ENCODE results near the gene PGLYRP2.

PGLYRP2 gene

DNA sequence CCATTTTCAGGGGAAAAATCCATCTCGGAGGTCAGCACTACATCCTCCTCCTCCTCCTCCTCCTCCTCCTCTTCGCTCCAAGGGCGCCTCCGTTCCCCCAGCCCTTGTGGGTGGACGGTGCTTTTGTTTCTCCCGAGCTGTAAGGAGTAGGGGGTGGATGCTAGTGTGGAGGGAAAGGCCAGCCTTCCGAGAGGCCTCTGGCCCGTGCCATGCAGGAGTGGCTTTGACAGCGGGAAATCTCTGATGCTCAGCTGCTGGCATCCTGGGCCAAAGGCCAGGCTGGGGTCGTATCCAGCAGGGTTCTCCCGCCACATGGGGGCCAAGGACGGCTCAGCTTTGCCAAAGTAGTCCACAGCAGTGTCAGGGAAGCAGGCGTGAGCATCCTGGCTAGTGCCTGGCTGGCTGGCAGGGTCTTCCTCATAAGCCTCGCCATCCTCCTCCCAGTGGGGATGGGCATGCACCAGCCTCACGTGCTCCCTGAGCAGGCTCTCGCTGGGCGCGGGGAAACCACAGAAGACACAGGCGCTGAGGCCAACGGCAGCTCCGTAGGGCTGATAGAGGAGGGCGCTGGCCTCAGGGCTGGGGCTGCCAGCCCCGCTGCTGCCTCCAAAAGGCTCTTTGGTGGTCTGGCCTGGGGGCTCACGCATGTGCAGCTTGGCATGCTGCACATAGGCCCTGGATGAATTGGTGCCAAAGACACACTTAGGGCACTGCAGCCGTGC, 40.1 kb downstream of the PGLYRP2 start:
- no peak for DNase-seq (ENCODE audit: low read depth, low spot score)

DNA sequence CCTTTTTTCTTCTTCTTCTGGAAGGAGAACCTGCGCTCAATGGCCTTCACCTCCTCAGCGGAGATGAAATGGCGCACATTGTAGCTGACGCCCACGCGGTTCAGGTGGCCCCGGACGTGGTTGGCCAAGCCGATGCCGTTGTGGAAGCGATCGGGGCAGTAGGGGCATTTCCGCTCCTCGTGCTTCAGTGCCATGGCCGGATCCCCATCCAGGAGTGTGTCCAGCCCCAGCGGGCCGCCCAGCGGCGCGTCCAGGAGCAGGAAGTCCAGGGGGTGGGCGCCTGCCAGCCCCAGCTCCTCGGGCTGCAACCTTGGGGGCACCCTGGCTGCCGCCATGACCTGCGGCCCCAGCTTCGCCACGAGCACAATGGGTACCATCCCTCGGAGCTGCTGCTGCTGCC, 40.7 kb downstream of the PGLYRP2 start:
- DNase-seq (ENCODE audit: low read depth, low spot score) = no peak

DNA sequence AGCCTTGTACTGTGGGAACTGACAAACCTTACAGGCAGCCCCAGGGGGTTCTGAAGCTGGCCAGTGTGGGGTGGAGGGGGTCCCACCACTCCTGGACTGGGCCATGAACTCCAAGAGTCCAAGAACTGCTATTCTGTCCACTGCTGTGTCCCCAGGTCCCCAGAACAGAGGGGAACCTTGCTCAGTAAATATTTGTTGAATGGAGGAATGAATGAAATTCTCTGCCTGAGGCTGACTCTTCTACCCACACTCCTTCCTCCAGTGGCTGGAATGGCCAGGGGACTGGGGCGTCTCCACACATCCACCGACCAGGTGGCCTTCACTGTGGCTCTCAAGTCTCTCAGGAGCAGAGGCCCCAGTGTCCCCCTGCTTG, 41.2 kb downstream of the PGLYRP2 start:
- DNase-seq (ENCODE audit: low read depth, low spot score) = no peak

DNA sequence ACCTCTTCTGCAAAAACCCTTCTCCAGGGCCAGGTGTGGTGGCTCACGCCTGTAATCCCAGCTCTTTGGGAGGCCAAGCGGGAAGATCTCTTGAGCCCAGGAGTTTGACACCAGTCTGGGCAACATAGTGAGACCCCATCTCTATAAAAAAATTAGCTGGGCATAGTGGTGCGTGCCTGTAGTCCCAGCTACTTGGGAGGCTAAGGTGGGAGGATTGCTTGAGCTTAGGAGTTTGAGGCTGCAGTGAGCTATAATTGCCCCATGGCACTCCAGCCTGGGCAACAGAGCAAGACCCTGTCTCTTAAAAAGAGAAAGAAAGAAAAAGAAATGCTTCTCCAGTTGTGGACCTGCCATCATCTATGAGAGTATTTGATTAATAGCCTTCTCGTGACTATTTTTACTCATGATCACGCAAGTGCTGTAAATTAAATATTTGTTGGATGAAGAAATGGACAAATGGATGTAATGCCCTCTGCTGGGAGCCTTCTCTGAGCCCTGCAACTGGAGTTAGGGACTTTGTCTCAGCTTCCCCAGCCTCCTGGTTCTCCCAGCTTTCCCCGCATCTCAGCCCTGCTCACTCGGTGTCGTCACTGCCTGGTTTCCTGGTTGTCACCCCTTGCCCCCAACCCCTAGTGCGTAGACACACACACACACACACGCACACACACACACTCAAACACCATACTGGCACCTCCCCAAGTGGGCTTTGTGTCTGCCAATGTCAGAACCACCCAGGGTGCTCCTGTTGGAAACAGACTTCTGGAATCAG, 41.8 kb downstream of the PGLYRP2 start:
- no peak for DNase-seq (ENCODE audit: low read depth, low spot score)

DNA sequence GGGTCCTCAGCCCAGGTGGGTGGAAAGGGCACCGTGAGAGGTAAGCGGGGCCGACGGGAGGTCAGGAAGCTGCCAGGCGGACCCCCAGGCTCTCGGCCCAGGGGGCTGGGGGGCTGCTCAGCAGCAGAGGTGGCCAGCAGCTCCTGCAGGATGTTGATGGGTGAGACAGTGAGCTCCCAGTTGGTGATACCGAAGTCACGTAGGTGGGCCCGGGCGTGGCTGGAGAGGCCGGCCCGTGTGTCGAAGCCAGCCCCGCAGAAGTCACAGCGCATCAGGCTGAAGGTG, 42.5 kb downstream of the PGLYRP2 start:
- no peak for DNase-seq (ENCODE audit: low read depth, low spot score)

DNA sequence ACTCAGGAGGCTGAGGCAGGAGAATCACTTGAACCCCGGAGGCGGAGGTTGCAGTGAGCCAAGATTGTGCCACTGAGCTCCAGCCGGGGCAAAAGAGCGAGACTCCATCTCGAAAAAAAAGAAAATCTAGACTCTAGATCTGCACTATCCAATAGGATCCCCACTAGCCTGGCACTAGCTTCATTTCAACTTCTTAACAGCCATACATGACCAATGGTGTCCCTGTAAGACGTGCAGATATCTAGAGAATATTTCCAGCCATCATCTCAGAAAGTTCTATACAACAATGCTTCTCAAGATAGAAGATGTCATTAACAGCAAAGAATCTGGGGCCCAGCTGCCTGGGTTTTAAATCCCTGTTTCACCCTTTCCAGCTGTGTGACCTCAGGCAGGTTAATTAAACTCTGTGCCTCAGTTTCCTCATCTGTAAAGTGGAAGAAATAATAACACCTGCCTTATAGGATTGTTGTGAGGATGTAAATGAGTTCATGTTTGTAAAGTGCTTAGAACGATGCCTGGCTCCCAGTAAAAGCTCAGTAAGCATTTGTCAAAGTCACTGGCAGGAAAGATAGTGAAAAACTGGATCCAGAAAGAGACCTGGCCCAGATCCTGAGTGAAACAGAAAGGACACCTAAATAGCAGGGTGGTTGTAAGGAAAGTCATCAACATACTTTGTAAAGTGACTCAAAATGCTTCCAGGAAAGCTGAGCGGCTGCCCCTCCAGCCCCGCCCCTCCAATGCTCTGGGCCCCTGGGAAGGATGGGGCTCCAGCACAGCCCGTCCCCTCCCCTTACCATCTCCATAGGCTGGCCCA, 43.1 kb downstream of the PGLYRP2 start:
- DNase-seq (ENCODE audit: low read depth, low spot score) = no peak

DNA sequence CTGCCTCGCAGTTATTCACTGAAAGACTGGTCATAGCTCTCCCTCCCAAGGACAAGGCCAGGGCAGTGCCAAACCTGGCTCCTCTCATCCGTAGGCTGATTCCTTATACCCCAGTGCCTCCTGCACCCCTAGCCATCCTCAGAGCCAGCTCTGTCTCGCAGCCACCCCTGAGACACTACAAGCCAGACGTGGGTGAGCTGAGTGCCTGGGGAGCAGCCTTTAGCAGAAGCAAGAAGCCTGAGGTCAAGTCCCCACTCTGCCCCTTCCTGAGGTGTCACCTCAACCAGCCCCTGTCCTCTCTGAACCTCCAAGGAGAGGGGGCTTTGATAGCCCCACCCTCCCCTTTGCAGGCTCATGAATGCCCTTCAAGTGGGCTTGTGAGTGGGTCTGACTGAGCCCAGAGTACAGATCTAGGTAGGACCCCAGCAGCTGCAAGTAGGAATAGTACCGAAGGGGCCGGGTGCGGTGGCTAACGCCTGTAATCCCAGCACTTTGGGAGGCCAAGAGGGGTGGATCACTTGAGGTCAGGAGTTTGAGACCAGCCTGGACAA, 45.7 kb downstream of the PGLYRP2 start:
- no peak for DNase-seq (ENCODE audit: low read depth, low spot score)

DNA sequence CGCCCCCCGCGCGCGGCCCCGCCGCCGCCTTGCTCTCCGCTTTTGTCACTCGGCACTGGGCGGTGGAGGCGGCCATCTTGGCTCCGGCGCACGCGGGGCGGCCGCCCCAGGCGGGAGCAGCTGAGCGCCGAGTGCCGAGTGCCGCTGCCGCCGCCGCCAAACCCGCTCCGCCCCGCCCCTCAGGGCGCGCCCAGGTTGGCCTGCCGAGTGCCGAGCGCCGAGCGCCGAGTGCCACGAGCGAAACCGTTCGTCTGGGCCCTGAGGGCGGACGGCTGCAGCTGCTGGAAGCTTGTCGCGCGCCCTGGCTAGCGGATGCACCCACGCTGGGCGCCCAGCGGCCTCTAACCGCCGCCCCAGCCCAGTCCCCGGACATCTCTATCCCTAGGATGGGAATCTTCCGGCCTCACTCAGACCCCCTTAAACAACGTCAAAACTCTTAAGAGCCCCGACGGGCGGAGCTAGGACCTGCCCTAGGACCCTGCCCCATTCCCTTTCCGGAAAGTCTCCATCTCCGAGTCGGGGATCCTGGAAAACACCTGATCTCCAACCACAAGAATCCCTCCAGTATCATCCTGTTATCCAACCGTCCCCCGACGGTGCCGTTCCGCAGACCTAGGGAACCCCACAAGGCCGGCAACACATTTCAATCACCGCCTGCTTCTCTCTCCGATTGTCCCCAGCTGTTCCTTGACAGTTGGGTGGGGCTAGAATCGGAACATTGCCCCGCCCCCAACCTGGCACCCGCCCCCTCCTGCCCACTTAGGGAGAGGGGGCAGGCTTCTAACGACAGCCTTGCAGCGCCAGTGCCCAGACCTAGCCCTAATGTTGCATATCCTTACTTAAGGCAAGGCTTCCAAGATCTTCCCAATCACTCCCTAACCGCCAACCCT, 46.4 kb downstream of the PGLYRP2 start:
- DNase-seq (ENCODE audit: low read depth, low spot score) = peak; percentile 86

DNA sequence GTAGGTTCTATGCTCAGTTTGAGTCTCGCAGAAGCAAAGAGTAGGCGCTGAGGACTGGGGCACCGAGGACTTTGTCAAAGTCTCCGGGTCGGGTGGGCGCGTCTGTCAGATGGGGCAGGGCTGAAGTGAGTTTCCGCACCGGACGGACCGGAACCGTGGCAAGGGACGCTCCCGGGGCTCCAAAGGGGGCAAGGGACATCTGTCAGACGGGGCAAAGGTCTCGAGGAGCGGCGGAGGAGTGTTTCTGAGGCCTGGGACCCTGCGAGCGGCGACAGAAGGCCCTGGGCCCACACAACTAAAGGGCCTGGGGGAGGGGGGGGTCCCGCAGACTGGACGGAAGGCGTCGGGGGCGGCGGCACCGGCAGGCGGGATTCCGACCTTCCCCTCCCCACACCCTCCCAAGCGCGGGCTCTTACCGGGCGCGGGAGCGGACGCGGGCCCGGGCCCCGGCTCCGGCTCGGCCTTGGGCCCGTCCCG, 47.2 kb downstream of the PGLYRP2 start:
- DNase-seq (ENCODE audit: low read depth, low spot score) = no peak

DNA sequence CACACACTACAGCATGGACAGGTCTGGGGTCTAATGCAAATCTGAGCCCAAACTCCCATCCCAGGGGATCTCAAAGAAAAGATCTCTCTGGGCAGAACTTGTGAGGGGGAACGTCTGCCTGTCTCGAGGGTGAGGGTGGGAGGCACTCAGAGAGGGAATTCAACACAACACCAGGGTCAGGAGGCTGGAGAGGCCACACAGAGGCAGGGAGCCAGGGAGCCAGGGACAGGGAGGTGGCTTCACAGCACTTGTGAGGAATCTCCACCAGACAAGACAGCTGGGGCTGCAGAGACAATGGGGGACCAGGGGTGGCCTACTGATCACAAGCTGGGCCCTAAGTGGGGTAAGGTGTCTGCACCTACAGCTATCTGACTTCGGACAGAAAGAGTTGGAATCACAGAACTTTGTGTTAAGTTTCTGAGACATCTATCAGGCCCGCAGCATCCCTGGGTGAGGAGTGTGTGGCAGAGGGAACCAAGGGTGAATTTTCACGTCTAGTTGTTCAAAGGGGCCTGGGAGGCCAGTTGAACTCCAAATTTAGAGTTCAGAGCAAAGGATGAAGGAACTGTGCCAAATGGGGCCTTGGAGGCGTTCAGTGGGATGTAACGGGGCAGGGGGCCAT, 47.8 kb downstream of the PGLYRP2 start:
- DNase-seq (ENCODE audit: low read depth, low spot score) = no peak

DNA sequence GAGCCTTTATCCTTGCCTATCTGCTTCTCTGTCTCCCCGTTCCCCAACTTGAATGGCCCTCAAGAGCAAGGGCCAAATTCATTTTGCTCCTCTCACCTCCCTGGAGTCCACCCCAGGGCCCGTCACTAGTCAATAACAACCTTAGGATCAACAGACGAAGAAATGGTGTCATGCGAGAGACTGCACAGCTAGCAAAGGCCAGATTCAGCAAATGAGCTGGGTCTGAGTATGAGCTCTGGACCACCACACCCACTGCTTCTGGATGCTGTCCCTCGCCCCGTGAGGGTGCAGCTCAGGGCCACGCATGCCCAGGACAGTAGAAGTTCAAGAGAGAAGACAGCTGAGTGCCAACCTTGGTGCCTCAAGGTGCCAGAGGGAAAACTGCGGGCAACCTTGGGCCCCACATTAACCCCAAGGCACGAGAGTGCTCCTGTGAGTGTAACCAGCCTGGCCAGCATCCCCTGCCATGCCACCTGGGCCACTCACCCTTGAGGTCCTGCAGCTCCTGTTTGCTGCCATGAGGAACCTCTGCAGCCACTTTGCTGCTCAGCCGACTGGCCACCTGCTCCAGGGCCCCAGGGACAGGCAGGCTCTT, 48.7 kb downstream of the PGLYRP2 start:
- no peak for DNase-seq (ENCODE audit: low read depth, low spot score)

DNA sequence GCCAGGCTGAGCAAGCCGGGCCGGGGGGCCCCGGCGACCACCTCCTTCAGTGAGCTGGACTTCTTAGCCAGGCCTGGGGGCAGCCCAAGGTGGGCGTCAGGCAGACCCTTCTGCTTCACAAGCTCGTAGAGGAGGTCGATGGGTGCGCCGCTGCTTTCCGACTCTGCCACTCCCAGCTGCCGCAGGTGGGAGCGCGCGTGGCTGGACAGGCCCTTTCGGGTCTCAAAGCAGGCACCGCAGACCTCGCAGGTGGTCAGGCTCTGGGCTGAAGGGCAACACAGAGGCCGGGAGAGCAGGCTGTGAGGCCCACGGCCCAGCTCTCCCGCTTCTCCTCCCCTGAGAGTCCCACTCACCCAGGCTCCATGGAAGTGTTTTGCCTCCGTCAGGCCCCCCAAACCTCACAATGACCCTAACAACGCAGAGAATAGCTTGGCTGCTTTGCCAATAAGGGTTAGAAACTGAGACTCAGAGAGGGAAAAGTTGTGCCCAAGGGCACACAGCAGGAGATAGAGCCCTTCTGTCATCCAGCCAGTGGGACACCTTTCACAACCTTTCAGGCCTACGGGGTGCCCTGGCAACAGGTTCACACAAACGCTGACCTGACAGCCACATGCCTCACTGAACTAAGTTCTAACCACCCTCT, 49.4 kb downstream of the PGLYRP2 start:
- no peak for DNase-seq (ENCODE audit: low read depth, low spot score)

DNA sequence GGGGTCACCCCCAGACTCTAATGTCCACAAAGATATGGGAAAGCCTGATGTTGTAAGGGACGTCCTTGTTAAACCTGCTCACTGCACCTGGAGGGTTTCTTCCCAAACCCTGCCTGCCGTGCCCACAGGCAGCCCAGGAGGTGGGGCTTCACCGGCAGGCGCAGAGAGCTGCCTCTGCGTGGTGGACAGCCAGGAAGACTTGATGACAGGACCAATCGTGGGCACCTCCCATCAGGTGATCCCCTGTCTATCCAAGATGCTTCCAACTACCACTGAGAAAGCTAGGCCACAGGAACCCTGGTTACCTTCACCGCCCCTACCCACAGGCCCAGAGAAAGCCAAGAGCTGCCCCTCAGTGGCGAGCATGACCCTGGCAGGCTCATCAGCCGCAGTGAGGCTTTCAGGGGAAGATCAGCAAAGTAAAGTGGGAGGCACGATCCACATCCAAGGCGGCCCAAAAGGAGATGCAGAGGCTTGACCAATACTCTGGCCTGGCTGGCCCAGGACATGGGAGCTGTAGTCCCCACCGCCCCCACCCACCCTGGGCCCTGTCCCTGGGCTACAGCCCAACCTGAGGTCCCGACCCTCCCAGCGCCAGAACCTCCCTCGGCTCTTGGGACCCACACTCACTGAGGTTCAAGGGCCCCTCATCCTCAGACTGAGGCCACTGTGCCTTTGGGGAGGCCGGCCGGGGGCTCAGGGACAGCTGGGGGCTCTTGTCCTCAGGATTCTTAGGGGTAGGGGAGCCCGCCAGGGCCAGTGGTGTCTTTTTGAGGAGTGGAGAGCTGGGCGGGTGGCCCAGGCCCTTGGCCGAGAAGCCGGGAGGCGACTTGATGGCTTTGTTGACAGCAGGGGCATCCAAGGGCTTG, 50.1 kb downstream of the PGLYRP2 start:
- no peak for DNase-seq (ENCODE audit: low read depth, low spot score)

DNA sequence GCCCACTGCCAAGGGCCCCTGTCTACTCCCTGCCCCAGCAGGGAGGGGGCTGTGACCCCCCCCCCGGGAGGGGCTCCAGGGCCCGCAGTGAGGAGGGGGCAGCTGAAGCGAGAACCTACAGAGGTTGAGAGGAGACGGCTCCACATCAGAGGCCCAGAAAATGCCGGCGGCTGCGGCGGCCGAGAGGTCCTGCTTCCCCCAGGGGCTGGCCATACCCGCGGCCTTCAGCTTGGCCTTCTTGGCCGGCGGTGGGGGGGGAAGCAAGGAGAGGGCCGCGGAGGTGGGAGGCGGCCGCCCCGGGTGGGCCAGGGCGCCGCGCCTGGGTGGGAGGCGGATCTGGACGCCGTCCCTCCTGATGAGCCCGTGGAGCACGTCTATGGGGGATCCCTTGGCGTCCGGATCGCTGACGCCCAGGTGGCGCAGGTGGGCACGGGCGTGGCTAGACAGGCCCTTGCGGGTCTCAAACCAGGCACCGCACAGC, 51.3 kb downstream of the PGLYRP2 start:
- DNase-seq (ENCODE audit: low read depth, low spot score) = no peak

DNA sequence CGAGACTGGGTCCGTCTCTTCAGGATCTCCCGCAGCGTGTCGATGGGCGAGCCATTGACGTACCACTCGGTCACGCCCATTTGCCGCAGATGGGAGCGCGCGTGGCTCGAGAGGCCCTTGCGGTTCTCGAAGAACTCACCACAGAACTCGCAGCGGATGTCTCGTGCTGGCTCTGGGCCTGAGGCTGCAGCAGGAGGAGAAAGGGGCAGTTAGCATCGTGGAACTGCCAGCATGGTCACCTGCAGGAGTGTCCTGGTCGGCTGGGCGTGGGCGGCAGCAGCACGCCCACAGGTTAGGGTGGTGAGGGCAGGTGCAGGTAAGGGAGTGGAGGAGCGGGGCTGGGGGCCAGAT, 52.0 kb downstream of the PGLYRP2 start:
- no peak for DNase-seq (ENCODE audit: low read depth, low spot score)

DNA sequence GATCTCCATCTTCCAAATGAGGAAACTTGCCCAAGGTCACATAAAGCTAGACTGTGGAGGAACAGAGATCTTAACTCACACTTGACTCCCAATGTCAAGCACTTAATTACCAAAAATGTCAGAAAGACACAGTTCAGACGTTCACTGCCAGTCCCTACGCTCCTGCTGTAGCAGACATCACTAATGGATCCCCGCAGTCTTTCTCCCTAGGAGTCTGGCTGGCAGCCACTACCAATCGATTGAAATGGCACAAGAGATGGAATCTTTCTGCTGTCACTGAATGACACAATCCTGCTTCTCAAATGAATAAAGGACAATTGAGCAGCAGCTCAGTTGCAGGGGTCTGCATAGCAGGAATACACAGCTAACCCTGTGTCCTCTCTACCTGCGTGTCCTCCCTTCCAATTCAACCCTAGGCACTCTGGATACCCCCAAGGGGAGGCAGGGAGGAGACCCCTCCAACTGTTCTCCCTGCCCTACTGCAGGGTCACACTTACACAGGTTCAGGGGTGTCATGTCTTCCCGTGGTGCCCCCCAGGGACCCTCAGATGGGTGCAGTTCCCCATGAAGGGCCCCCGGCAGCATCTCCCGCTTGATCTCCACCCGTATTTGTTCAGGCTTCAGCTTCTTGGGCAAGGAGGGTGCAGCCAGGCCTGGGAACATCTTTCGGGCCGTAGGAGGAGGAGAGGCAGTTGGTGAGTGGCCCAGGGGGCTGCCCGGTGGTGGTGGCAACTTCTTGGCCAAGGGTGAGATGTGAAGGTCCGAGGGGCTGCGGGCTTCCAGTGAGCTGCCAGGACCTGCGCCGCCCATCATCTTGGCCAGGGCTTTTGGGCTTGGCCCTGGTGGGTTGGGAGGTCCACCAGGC, 52.6 kb downstream of the PGLYRP2 start:
- DNase-seq (ENCODE audit: low read depth, low spot score) = no peak

DNA sequence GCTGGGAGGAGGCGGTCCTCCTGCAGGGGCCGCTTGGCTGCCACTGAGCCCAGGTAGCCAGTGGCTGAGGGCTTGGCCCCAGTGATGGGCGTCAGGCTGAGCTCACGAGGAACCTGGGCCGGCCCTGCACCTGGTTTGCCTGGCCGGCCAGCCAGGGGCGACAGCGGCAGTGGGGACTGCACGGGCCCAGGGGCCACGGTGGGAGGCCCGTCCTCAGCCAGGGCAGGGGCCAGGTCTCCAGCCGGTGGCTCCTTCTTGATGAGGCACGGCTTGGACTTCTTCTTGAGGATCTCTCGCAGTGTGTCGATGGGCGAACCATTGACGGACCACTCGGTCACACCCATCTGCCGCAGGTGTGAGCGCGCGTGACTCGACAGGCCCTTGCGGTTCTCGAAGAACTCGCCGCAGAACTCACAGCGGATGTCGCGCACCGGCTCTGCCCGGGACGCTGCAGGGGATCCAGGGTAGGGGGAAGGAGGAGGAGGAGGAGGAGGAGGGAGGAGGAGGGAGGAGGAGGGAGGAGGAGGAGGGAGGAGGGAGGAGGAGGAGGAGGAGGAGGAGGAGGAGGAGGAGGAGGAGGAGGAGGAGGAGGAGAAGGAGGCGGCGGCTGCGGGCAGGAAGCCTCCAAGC, 53.9 kb downstream of the PGLYRP2 start:
- DNase-seq (ENCODE audit: low read depth, low spot score) = no peak
